Esophagus (tissue), 2 donors: ENCODE measurements around the gene LAMA5. TPM values are rescaled to one million over a fixed set of nuclear protein-coding genes. Genes with fewer than 3 reads are reported as not detected.

Experiments
- H3K27ac ChIP-seq, 2 donors: one replicate each; pipeline ENCODE4 v1.5.1; 2013; ENCODE audit warnings: low read depth in 2 of 2, mild to moderate bottlenecking in 2 of 2, inconsistent platforms in 1 of 2, low read length in 1 of 2, moderate library complexity in 1 of 2
- H3K27me3 ChIP-seq, 2 donors: one replicate each; pipeline ENCODE4 v1.6.1; 2013; ENCODE audit warnings: low read length in 2 of 2, control low read depth in 1 of 2, mild to moderate bottlenecking in 1 of 2; ENCODE audit not compliant: insufficient read depth in 2 of 2, control insufficient read depth in 1 of 2
- H3K36me3 ChIP-seq, 2 donors: one replicate each; pipeline ENCODE4 v1.6.1; 2013; ENCODE audit warnings: low read length in 1 of 2; ENCODE audit not compliant: control insufficient read depth in 2 of 2, insufficient read depth in 2 of 2
- H3K4me1 ChIP-seq, 2 donors: one replicate each; pipeline ENCODE4 v1.6.1; 2013; ENCODE audit warnings: low read length in 1 of 2; ENCODE audit not compliant: control insufficient read depth in 2 of 2, insufficient read depth in 2 of 2
- H3K4me3 ChIP-seq, 2 donors: one replicate each; pipeline ENCODE4 v1.5.1; 2013; ENCODE audit warnings: low read length in 2 of 2, mild to moderate bottlenecking in 2 of 2, low read depth in 1 of 2, moderate library complexity in 1 of 2
- H3K9me3 ChIP-seq, 2 donors: one replicate each; pipeline ENCODE4 v1.6.1; 2013; ENCODE audit warnings: mild to moderate bottlenecking in 2 of 2, low read depth in 1 of 2, low read length in 1 of 2, moderate library complexity in 1 of 2; ENCODE audit not compliant: control insufficient read depth in 2 of 2, insufficient read depth in 1 of 2
- WGBS, 2 donors: extraction: QIAGEN DNeasy Blood & Tissue Kit; methylation state at CpG; one replicate each; pipeline ENCODE4 v1.1.7; 2013; 5-methylcytosine and 5-hydroxymethylcytosine counted together
- polyA plus RNA-seq, 2 donors: library from polyadenylated mRNA; stranded (reverse); fragments of 200-250 nt; gene quantifications; one replicate each; pipeline ENCODE4 v1.2.3, GENCODE V29; 2013
- donor health status: healthy with polysubstance abuse.
- donor health status: Bipolar disorder and iron deficiency.

Gene LAMA5
- polyA plus RNA-seq, 2 donors: 79.9 to 329 TPM

DNA sequence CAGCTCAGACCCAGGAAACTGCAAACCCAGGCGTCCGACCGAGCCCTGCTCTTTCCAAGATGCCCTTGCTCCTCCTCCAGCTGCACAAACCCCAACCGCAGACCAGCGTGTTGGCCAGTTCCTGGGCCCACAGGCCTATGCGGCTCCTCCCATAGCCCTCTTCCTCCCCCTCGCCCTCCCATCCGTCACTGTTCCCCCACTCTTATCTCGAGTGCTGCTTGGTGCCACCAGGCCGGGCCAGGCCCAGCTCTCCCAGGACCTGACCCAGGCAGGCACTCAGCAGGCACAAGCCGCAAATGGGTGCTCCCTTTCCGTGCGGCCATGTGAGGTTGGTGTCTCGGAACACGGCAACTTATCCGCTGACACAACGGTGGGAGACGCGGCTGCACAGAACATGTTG, 35.8 kb downstream of the LAMA5 start:
- Histone ChIP-seq H3K4me1 (peaks cover 0 to 10% of the 10 kb centered on the region in 2 donors), H3K27ac (no peak overlapping the region), H3K36me3 (peaks cover 15 to 83% of the 10 kb centered on the region in 2 donors), H3K27me3 (no peaks in the 10 kb centered on the region), H3K9me3 (no peaks in the 10 kb centered on the region), H3K4me3 (no peak overlapping the region)
- WGBS, 2 donors: 87 to 92% methylated on average over 18 to 19 of the region's 19 CpGs

GRCh38 chr20:62330576-62331317, 36.4 kb downstream of the LAMA5 start:
- H3K4me1 ChIP-seq: peaks cover 0 to 10% of the 10 kb centered on the region in 2 donors
- no peaks in the 10 kb centered on the region for H3K9me3 ChIP-seq
- H3K27ac ChIP-seq: no peak overlapping the region
- H3K36me3 ChIP-seq: peaks cover 15 to 82% of the 10 kb centered on the region in 2 donors
- no peaks in the 10 kb centered on the region for H3K27me3 ChIP-seq
- H3K4me3 ChIP-seq: no peak overlapping the region
- 68 to 79% methylated on average over 37 to 46 of the region's 46 CpGs for WGBS, 2 donors

DNA sequence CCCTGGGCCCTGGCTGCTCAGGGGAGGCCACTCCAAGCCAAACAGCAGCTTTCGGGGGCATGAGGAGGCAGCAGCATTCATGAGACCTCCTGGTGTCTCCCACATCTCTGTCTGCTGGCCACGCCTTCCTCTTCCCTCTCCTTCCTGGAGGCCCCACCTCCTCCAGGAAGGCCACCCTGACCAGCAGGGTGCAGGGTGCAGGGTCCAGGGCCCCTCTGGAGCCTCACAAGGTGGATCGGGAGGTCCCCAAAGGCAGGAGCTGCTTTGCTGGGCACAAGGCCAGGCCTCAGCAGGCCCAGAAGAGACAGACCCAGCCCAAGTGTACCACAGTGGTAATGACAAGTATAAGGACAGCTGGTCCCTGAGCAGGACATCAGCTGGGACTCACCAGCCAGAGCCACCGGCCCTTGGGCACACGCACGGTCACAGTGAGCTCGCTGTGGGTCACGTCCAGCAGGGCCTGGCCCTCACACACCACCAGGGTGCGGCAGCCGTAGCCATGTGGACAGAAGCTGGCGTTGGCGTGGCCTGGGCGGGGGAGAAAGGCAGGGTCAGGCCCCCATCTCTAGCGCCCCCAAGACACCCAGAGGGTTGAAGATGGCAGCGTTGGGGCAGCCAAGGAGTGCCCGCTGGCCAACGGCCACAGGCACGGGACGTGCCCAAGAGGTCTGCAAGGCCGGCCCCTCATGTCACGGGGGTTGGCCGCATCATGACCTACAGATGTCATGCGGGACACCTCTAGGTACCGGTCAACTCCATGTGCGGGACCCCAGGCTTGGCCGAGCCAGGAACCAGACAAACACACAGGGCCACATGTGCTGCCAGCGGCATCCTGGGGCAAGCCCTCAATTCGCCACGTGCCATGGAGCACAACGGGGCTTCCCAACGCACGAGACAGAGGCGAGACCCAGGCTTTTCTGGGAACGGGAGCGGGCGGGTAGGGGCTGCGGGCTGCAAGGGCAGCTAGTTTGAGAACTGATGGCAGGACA, 37.4 kb downstream of the LAMA5 start:
- Histone ChIP-seq H3K36me3 (peaks cover 15 to 83% of the 10 kb centered on the region in 2 donors), H3K4me1 (peaks cover 0 to 10% of the 10 kb centered on the region in 2 donors)
- 93 to 95% methylated on average over 36 to 37 of the region's 37 CpGs for whole genome bisulfite sequencing, 2 donors

DNA sequence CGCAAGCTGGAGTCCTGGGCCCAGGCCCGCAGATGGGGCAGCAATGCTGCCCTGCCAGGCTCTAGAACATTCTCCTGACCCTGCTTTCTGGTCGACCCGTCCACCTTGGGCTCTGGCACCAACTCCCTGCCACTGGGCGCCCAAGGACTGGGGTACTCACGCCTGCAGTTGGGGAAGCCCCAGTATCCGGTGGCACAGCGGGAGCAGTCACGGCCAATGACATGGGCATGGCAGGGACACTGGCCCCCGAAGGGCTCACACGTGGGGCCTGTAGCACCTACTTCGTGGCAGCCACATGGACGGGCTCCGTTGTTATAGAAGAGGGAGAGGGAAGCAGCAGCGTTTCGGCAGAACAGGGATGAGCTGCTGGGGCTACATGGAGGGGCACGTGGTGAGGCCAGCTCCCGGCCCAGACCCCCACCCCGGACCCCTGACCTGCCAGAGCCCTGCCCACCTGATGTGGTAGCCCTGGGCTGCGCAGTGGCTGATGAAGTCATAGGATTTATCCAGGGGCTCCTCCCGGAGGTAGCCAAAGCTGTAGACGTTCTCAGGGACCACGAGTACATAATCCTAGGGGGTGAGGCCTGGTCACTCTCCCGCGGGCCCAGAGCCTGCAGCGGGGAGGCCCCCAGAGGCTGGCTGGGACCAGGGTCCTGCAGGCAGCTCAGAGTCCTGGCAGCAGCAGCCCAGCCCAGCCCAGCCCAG, 38.3 kb downstream of the LAMA5 start:
- Histone ChIP-seq H3K4me1 (peaks cover 0 to 14% of the 10 kb centered on the region in 2 donors), H3K4me3 (no peak overlapping the region), H3K36me3 (peaks cover 15 to 82% of the 10 kb centered on the region in 2 donors), H3K9me3 (no peaks in the 10 kb centered on the region), H3K27ac (no peak overlapping the region), H3K27me3 (no peaks in the 10 kb centered on the region)
- 88 to 90% methylated on average over 23 to 26 of the region's 26 CpGs for WGBS, 2 donors

More for the DNA sequence above, 37.4 kb downstream of the LAMA5 start:
- H3K27ac ChIP-seq: no peak overlapping the region
- H3K9me3 ChIP-seq: no peaks in the 10 kb centered on the region
- H3K27me3 ChIP-seq: no peaks in the 10 kb centered on the region
- no peak overlapping the region for H3K4me3 ChIP-seq

- WGBS, 2 donors: 88 to 90% methylated on average over 33 of the region's 33 CpGs
- peaks cover 10 to 82% of the 10 kb centered on the region in 2 donors for H3K36me3 ChIP-seq
These were observed 39.2 kb downstream of the LAMA5 start for GRCh38 chr20:62327726-62328495.

GRCh38 chr20:62326959-62327725, 40.0 kb downstream of the LAMA5 start:
- WGBS, 2 donors: 84 to 86% methylated on average over 30 of the region's 30 CpGs
- H3K4me3 ChIP-seq: no peak overlapping the region
- no peaks in the 10 kb centered on the region for H3K27me3 ChIP-seq
- no peak overlapping the region for H3K27ac ChIP-seq
- peaks cover 8 to 80% of the 10 kb centered on the region in 2 donors for H3K36me3 ChIP-seq
- H3K9me3 ChIP-seq: no peaks in the 10 kb centered on the region
- H3K4me1 ChIP-seq: peaks cover 0 to 21% of the 10 kb centered on the region in 2 donors

More at GRCh38 chr20:62327726-62328495, 39.2 kb downstream of the LAMA5 start:
- no peak overlapping the region for H3K27ac ChIP-seq
- H3K27me3 ChIP-seq: no peaks in the 10 kb centered on the region
- peaks cover 0 to 21% of the 10 kb centered on the region in 2 donors for H3K4me1 ChIP-seq
- no peaks in the 10 kb centered on the region for H3K9me3 ChIP-seq
- no peak overlapping the region for H3K4me3 ChIP-seq

DNA sequence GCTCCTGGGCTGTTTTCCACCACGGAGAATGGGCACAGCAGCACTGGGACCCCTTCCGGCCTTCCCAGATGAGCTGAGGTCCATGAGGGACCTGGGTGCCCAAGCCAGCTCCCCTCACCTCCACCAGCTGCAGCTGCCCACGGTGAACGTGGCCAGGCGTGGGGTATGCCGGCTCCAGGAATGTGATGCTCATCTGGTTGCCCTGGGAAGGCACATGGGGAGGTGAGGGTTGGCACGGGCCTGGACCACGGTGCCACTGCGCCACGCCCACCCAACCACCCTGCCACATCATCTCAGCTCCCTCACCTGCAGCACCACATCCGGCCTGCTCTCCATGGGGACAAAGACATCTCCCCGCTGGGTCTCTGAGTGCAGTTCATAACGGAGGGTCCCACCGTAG, 40.6 kb downstream of the LAMA5 start:
- H3K9me3 ChIP-seq: no peaks in the 10 kb centered on the region
- H3K36me3 ChIP-seq: peaks cover 8 to 83% of the 10 kb centered on the region in 2 donors
- no peak overlapping the region for H3K4me3 ChIP-seq
- WGBS, 2 donors: 89 to 94% methylated on average over 14 of the region's 14 CpGs
- H3K4me1 ChIP-seq: peaks cover 0 to 21% of the 10 kb centered on the region in 2 donors
- H3K27ac ChIP-seq: no peak overlapping the region
- H3K27me3 ChIP-seq: no peaks in the 10 kb centered on the region

- H3K27ac ChIP-seq: no peak overlapping the region
- H3K36me3 ChIP-seq: peaks cover 8 to 79% of the 10 kb centered on the region in 2 donors
- no peak overlapping the region for H3K4me3 ChIP-seq
- H3K9me3 ChIP-seq: no peaks in the 10 kb centered on the region
- H3K27me3 ChIP-seq: no peaks in the 10 kb centered on the region
- peaks cover 0 to 14% of the 10 kb centered on the region in 2 donors for H3K4me1 ChIP-seq
- WGBS, 2 donors: 79 to 92% methylated on average over 13 to 14 of the region's 14 CpGs
These were observed 41.8 kb downstream of the LAMA5 start for GRCh38 chr20:62325172-62325905.
